Keratinocyte (primary cell): ENCODE results near the gene DLGAP1.

Source experiments
- CTCF ChIP-seq, 3 experiments: IDR thresholded peaks in 1 of 3; conservative IDR thresholded peaks in 1 of 3; optimal IDR thresholded peaks in 1 of 3; 2 replicates in 2 of 3; 3 replicates in 1 of 3; pipeline versions ENCODE3 to v1.5.1; 2011; ENCODE audit warnings: low read length in 3 of 3, mild to moderate bottlenecking in 3 of 3, moderate library complexity in 2 of 3, control low read depth in 1 of 3, inconsistent platforms in 1 of 3; ENCODE audit not compliant: insufficient read depth in 2 of 3; ENCODE audit errors: extremely low read depth in 1 of 3
- EZH2 ChIP-seq: IDR thresholded peaks from one replicate; pipeline ENCODE4 v1.6.1; 2012; ENCODE audit warnings: inconsistent platforms, mild to moderate bottlenecking, low read length, moderate library complexity

GRCh38 chr18:4264347-4264791, 190.7 kb downstream of the DLGAP1 start:
- TF ChIP-seq EZH2 (no peak), CTCF (optimal IDR thresholded peaks at IDR 0.05 in 1 of 3, IDR thresholded peaks at IDR 0.05 in 1 of 3, conservative IDR thresholded peaks at IDR 0.05 in 1 of 3; ENCODE audit: extremely low read depth in 1 of 3, insufficient read depth in 2 of 3, low read length in 3 of 3) (no peak)
